Ovary (tissue), 3 donors: Measurements from ENCODE around the gene SLU7.

Experiments
- EP300 ChIP-seq: sonication (generic); formaldehyde crosslinking; IDR thresholded peaks from one replicate; pipeline ENCODE4 v1.6.1; 2017; ENCODE audit warnings: antibody characterized with exemption
- TF ChIP-seq, protein P1 (sequence below), 3 donors: fragments of 450-650 bp in 2 of 3; fragments of 200-600 bp in 1 of 3; IDR thresholded peaks; one replicate each; pipeline versions ENCODE4 v1.5.1 to v1.8.0; 2016 to 2022; ENCODE audit warnings: antibody characterized with exemption in 3 of 3, mild to moderate bottlenecking in 1 of 3
- donor health status: DM: no; HTN: no; CAD: no.

DNA sequence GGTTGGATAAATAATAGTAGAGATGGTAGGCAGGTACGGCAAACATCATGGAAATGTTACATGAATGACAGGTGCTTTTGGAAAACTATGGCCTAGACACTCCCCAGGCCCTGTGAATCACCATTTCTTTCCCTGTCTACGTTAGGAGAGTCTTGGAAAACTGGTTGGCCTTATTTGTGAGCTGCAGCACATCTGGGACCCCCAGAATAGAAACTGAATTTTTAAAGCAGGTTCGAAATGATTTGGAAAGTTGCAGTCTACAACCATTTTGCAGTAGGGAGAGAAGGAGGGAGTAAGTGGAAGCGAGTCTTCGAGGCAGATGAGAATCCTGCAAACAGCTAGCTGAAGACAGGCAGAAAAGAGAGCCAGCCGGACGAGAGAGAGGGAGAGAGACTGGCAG lies 61.5 kb downstream of the SLU7 start:
- TF ChIP-seq, protein P1, sequence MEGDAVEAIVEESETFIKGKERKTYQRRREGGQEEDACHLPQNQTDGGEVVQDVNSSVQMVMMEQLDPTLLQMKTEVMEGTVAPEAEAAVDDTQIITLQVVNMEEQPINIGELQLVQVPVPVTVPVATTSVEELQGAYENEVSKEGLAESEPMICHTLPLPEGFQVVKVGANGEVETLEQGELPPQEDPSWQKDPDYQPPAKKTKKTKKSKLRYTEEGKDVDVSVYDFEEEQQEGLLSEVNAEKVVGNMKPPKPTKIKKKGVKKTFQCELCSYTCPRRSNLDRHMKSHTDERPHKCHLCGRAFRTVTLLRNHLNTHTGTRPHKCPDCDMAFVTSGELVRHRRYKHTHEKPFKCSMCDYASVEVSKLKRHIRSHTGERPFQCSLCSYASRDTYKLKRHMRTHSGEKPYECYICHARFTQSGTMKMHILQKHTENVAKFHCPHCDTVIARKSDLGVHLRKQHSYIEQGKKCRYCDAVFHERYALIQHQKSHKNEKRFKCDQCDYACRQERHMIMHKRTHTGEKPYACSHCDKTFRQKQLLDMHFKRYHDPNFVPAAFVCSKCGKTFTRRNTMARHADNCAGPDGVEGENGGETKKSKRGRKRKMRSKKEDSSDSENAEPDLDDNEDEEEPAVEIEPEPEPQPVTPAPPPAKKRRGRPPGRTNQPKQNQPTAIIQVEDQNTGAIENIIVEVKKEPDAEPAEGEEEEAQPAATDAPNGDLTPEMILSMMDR (IDR thresholded peaks at IDR 0.05) = no peak
- no peak for TF ChIP-seq EP300
